HCT116 (cell line): ENCODE results near the gene MINDY1. TPM values are rescaled to one million over a fixed set of nuclear protein-coding genes. Genes with fewer than 3 reads are reported as not detected.

Experiments used
- ATAC-seq: fragments of 200-7000 bp; cut with Tn5 transposase; 2 replicates; pipeline ENCODE4 v1.9.1; 2020; ENCODE audit warnings: mild to moderate bottlenecking, moderate library complexity
- BruUV-seq: library from RNA; stranded (reverse); fragments of 400-500 nt; replicated peaks from 2 replicates; lab custom pipeline; 2021; lab: Mats Ljungman, UMichigan
- CTCF ChIA-PET: fragments of 300-600 bp; sonication (Branson Sonifier 250); formaldehyde crosslinking; loops from one replicate; lab custom pipeline; 2021; ENCODE audit warnings: antibody characterized with exemption; lab: Charles Lee
- POLR2A ChIA-PET: fragments of 300-600, 350-600 bp; sonication (Branson Sonifier 250); formaldehyde crosslinking; loops from one replicate; lab custom pipeline; 2021; ENCODE audit warnings: antibody characterized with exemption; lab: Charles Lee
- RAD21 ChIA-PET, 2 experiments: fragments of 300-600 bp; sonication (Branson Sonifier 250); formaldehyde crosslinking; loops; one replicate each; lab custom pipeline; 2023; ENCODE audit warnings: low total read pairs in 2 of 2; ENCODE audit not compliant: uncharacterized antibody in 2 of 2, unreplicated experiment in 2 of 2, low non-redundant PET in 1 of 2; lab: Charles Lee
- DNase-seq: peaks from one replicate; pipeline ENCODE4 v3.0.0-alpha.2; 2010; ENCODE audit warnings: low read depth, low spot score
- H2AFZ ChIP-seq: fragments of 200-600 bp; shearing (Covaris generic), sonication (generic); 2 replicates; pipeline ENCODE4 v1.6.1; 2017; ENCODE audit warnings: low read depth, mixed run types, mixed read lengths, antibody characterized with exemption, low read length; ENCODE audit not compliant: poor library complexity, severe bottlenecking
- H3K27ac ChIP-seq: 2 replicates; pipeline ENCODE4 v1.5.1; 2012; ENCODE audit warnings: low read depth, low read length
- H3K27me3 ChIP-seq: fragments of 200-600 bp; sonication (generic); 2 replicates; pipeline ENCODE4 v1.6.1; 2016; ENCODE audit warnings: mixed run types, low read length, mixed read lengths; ENCODE audit not compliant: insufficient read depth
- H3K36me3 ChIP-seq, 2 experiments: fragments of 200-500 bp in 1 of 2; fragments of 200-600 bp in 1 of 2; sonication (Bioruptor generic) in 1 of 2; sonication (generic) in 1 of 2; 2 replicates each; pipeline versions ENCODE4 v1.5.1 to v1.6.1; 2014 to 2016; ENCODE audit warnings: low read length in 2 of 2, inconsistent platforms in 1 of 2, mixed read lengths in 1 of 2, mixed run types in 1 of 2; ENCODE audit not compliant: insufficient read depth in 2 of 2, control insufficient read depth in 1 of 2
- H3K4me1 ChIP-seq, 2 experiments: fragments of 200-600 bp in 1 of 2; sonication (generic) in 1 of 2; 2 replicates each; pipeline versions ENCODE4 v1.5.1 to v1.6.1; 2012 to 2017; ENCODE audit warnings: low read length in 2 of 2, inconsistent platforms in 1 of 2, mild to moderate bottlenecking in 1 of 2, mixed read lengths in 1 of 2, mixed run types in 1 of 2, moderate library complexity in 1 of 2; ENCODE audit not compliant: insufficient read depth in 2 of 2, control insufficient read depth in 1 of 2
- H3K4me2 ChIP-seq: fragments of 200-600 bp; sonication (generic); 2 replicates; pipeline ENCODE4 v1.6.1; 2017; ENCODE audit warnings: mixed run types, low read length, mixed read lengths
- H3K4me3 ChIP-seq, 2 experiments: fragments of 200-600 bp in 1 of 2; sonication (generic) in 1 of 2; replicated peaks in 1 of 2; 2 replicates each; pipeline ENCODE4 v1.5.1; 2011 to 2016; ENCODE audit warnings: low read length in 2 of 2, control low read depth in 1 of 2, low read depth in 1 of 2, mild to moderate bottlenecking in 1 of 2, mixed read lengths in 1 of 2, mixed run types in 1 of 2
- H3K79me2 ChIP-seq: fragments of 200-600 bp; sonication (generic); 2 replicates; pipeline ENCODE4 v1.6.1; 2017; ENCODE audit warnings: mild to moderate bottlenecking, mixed run types, low read length, moderate library complexity, mixed read lengths; ENCODE audit not compliant: insufficient read depth
- H3K9ac ChIP-seq: fragments of 200-600 bp; sonication (generic); 2 replicates; pipeline ENCODE4 v1.6.1; 2016; ENCODE audit warnings: low read length, mixed read lengths
- H3K9me2 ChIP-seq: fragments of 200-600 bp; sonication (generic), shearing (Covaris generic); 2 replicates; pipeline ENCODE4 v1.6.1; 2017; ENCODE audit warnings: mixed run types, mild to moderate bottlenecking, moderate library complexity; ENCODE audit not compliant: insufficient read depth
- H3K9me3 ChIP-seq, 2 experiments: fragments of 200-500 bp in 1 of 2; fragments of 200-600 bp in 1 of 2; sonication (Bioruptor generic) in 1 of 2; sonication (generic) in 1 of 2; 2 replicates each; pipeline ENCODE4 v1.6.1; 2014 to 2017; ENCODE audit warnings: low read length in 2 of 2, mixed read lengths in 2 of 2, inconsistent platforms in 1 of 2, low read depth in 1 of 2, mild to moderate bottlenecking in 1 of 2, mixed run types in 1 of 2, moderate library complexity in 1 of 2; ENCODE audit not compliant: control insufficient read depth in 1 of 2, insufficient read depth in 1 of 2
- H4K20me1 ChIP-seq: fragments of 200-600 bp; sonication (generic), shearing (Covaris generic); 2 replicates; pipeline ENCODE4 v1.6.1; 2017; ENCODE audit warnings: mixed run types, mild to moderate bottlenecking, moderate library complexity; ENCODE audit not compliant: insufficient read depth
- ATF3 ChIP-seq: IDR thresholded peaks from 2 replicates; pipeline ENCODE4 v1.6.1; 2012
- CBX3 ChIP-seq: IDR thresholded peaks from 2 replicates; pipeline ENCODE4 v1.6.1; 2012; ENCODE audit warnings: low read depth
- CEBPB ChIP-seq: IDR thresholded peaks from 2 replicates; pipeline ENCODE4 v1.6.1; 2012; ENCODE audit warnings: low read depth
- EGR1 ChIP-seq: IDR thresholded peaks from 2 replicates; pipeline ENCODE4 v1.6.1; 2012; ENCODE audit warnings: low read depth
- ELF1 ChIP-seq: IDR thresholded peaks from 2 replicates; pipeline ENCODE4 v1.6.1; 2012; ENCODE audit warnings: low read depth, borderline replicate concordance
- EZH2 ChIP-seq: fragments of 200-600 bp; sonication (generic); IDR thresholded peaks from 2 replicates; pipeline ENCODE4 v1.6.1; 2017; ENCODE audit warnings: antibody characterized with exemption, mixed run types
- EZH2phosphoT487 ChIP-seq: fragments of 200-600 bp; IDR thresholded peaks from 2 replicates; pipeline ENCODE4 v1.6.1; 2018; ENCODE audit warnings: antibody characterized with exemption, borderline replicate concordance
- FOSL1 ChIP-seq: IDR thresholded peaks from 2 replicates; pipeline ENCODE4 v1.6.1; 2012; ENCODE audit warnings: low read depth
- JUND ChIP-seq: IDR thresholded peaks from 2 replicates; pipeline ENCODE4 v1.6.1; 2012
- POLR2A ChIP-seq: IDR thresholded peaks from 2 replicates; pipeline ENCODE4 v1.7.0; 2011; ENCODE audit warnings: borderline replicate concordance; ENCODE audit not compliant: insufficient read depth, insufficient read length; ENCODE audit errors: extremely low read depth
- POLR2AphosphoS5 ChIP-seq: IDR thresholded peaks from 2 replicates; pipeline ENCODE4 v1.6.1; 2011; ENCODE audit warnings: mild to moderate bottlenecking, low read depth, low read length, moderate library complexity
- SIN3A ChIP-seq: IDR thresholded peaks from 2 replicates; pipeline ENCODE4 v1.6.1; 2012; ENCODE audit warnings: low read depth
- SP1 ChIP-seq: IDR thresholded peaks from 2 replicates; pipeline ENCODE4 v1.6.1; 2012; ENCODE audit warnings: low read depth
- SRF ChIP-seq: IDR thresholded peaks from 2 replicates; pipeline ENCODE4 v1.6.1; 2012; ENCODE audit warnings: low read depth
- TCF7L2 ChIP-seq: IDR thresholded peaks from 2 replicates; pipeline ENCODE4 v1.7.0; 2011; ENCODE audit warnings: borderline replicate concordance, inconsistent platforms; ENCODE audit not compliant: insufficient read depth, insufficient read length; ENCODE audit errors: extremely low read depth
- YY1 ChIP-seq: IDR thresholded peaks from 2 replicates; pipeline ENCODE4 v1.6.1; 2011; ENCODE audit warnings: low read length, low read depth, moderate library complexity, mild to moderate bottlenecking; ENCODE audit not compliant: insufficient replicate concordance; ENCODE audit errors: extremely low read depth
- ZBTB33 ChIP-seq: IDR thresholded peaks from 2 replicates; pipeline ENCODE4 v1.6.1; 2011; ENCODE audit warnings: mild to moderate bottlenecking, low read length, moderate library complexity; ENCODE audit not compliant: insufficient replicate concordance; ENCODE audit errors: extremely low read depth
- ZFX ChIP-seq: fragments of 450-650 bp; IDR thresholded peaks from 2 replicates; pipeline ENCODE4 v1.6.1; 2017
- ZNF274 ChIP-seq: fragments of 200-500 bp; sonication (Bioruptor generic); IDR thresholded peaks from 2 replicates; pipeline ENCODE4 v1.6.1; 2014; ENCODE audit warnings: mild to moderate bottlenecking, low read depth, low read length, inconsistent platforms
- intact Hi-C: fragments of 100-400 bp; cut with micrococcal nuclease; formaldehyde crosslinking; loops from 2 replicates; pipeline ENCODE4 v1.10.0; 2022
- total RNA-seq: library from RNA; stranded (reverse); gene quantifications from one replicate; pipeline ENCODE4 v1.2.1, GENCODE V29; 2021; ENCODE audit not compliant: unreplicated experiment

MINDY1 gene
- total RNA-seq, 1 experiment from 2014 or later, result 1.2 TPM

- intact Hi-C loops, result no loop called here
- Histone ChIP-seq H3K27ac (no peak overlapping the region), H3K9ac (no peak overlapping the region), H3K9me3 (no peaks in the 10 kb centered on the region), H3K9me2 (no peaks in the 10 kb centered on the region), H3K79me2 (no peaks in the 10 kb centered on the region; the same call in 1 of the 2 replicates), H3K4me2 (no peak overlapping the region), H3K36me3 (peaks cover 46 to 66% of the 10 kb centered on the region in 2 experiments), H3K4me3 (no peak overlapping the region), H4K20me1 (no peaks in the 10 kb centered on the region), H3K27me3 (no peaks in the 10 kb centered on the region), H2AFZ (no peak overlapping the region), H3K4me1 (no peaks in the 10 kb centered on the region)
- RAD21 ChIA-PET, result no interaction called here
- no peak for DNase-seq
- POLR2A ChIA-PET, result interaction anchor here (1.1 kb wide), 1 partner anchor 15 kb away, joined by 3 read pairs; no protein-coding TSS in a partner anchor
- no peak for TF ChIP-seq ZFX
- no peak for TF ChIP-seq EGR1
- TF ChIP-seq ZBTB33, result no peak
- no peak for TF ChIP-seq ATF3
- no peak for TF ChIP-seq CBX3
- no peak for TF ChIP-seq CEBPB
- no peak for TF ChIP-seq ZNF274
- no peak for TF ChIP-seq SP1
- no peak for ATAC-seq
- CTCF ChIA-PET, result no interaction called here
- BruUV-seq, result no TSS peak
Observed at GRCh38 chr1:150961756-150962155, 44.9 kb downstream of the MINDY1 start.

DNA sequence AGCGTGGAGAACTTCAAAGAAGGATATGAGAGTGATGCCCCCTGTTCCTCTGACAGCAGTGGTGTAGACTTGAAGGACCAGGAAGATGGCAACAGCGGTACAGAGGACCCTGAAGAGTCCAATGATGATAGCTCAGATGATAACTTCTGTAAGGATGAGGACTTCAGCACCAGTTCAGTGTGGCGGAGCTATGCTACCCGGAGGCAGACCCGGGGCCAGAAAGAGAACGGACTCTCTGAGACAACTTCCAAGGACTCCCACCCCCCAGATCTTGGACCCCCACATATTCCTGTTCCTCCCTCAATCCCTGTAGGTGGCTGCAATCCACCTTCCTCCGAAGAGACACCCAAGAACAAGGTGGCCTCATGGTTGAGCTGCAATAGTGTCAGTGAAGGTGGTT is 46.1 kb downstream of the MINDY1 start:
- no peak overlapping the region for H3K9ac ChIP-seq
- DNase-seq (no peak), ATAC-seq (no peak)
- H3K79me2 ChIP-seq, result no peaks in the 10 kb centered on the region
- ChIA-PET RAD21 (no interaction called here), POLR2A (interaction anchor here (0.5 kb wide), 1 partner anchor 318 kb away, joined by 3 read pairs; no protein-coding TSS in a partner anchor), CTCF (no interaction called here)
- intact Hi-C loops, result no loop called here
- no peaks in the 10 kb centered on the region for H3K27me3 ChIP-seq
- no peak overlapping the region for H3K4me2 ChIP-seq
- H3K4me1 ChIP-seq, result no peaks in the 10 kb centered on the region
- no peaks in the 10 kb centered on the region for H4K20me1 ChIP-seq
- no peak overlapping the region for H3K4me3 ChIP-seq
- H3K27ac ChIP-seq, result no peak overlapping the region
- H2AFZ ChIP-seq, result no peak overlapping the region
- H3K9me2 ChIP-seq, result no peaks in the 10 kb centered on the region
- TSS peak; percentile 26 for BruUV-seq
- no peaks in the 10 kb centered on the region for H3K9me3 ChIP-seq
- H3K36me3 ChIP-seq, result peaks cover 46 to 55% of the 10 kb centered on the region in 2 experiments
- no peak for TF ChIP-seq ELF1
- no peak for TF ChIP-seq POLR2AphosphoS5
- TF ChIP-seq CEBPB, result no peak
- TF ChIP-seq CBX3, result no peak
- no peak for TF ChIP-seq YY1
- no peak for TF ChIP-seq FOSL1
- TF ChIP-seq EZH2phosphoT487, result no peak
- TF ChIP-seq EGR1, result no peak
- TF ChIP-seq SRF, result no peak
- TF ChIP-seq POLR2A, result no peak
- no peak for TF ChIP-seq EZH2
- no peak for TF ChIP-seq TCF7L2
- TF ChIP-seq SIN3A, result no peak
- no peak for TF ChIP-seq SP1
- TF ChIP-seq ZBTB33, result no peak
- TF ChIP-seq JUND, result no peak
- TF ChIP-seq ZFX, result no peak
